ENCODE measurements around the gene RHOV. TPM values are rescaled to one million over a fixed set of nuclear protein-coding genes. Genes with fewer than 3 reads are reported as not detected.
A peak's percentile ranks its signal among the peaks of the same experiment; 100 is the strongest.

Gene RHOV
- under 1 TPM; 0.35 to 0.53 (median 0.49) TPM for total RNA-seq

- H3K9me3 Mint-ChIP-seq: no peaks in the 10 kb centered on the region
- H3K27me3 Mint-ChIP-seq (ENCODE audit: low read depth): peaks cover 4% of the 10 kb centered on the region
- peak within 1 kb of the TSS; percentile 73 for H3K4me3 Mint-ChIP-seq
- no peaks in the 10 kb centered on the region for H3K36me3 Mint-ChIP-seq (ENCODE audit: insufficient read depth)
- H3K4me1 Mint-ChIP-seq (ENCODE audit: low read depth): peaks cover 24% of the 10 kb centered on the region
- ATAC-seq (peak; percentile 88 to 89), DNase-seq (peak; percentile 38)
These were observed at the start of gene RHOV for GRCh38 chr15:40873694-40874561. RHOV (minus strand) TSS chr15:40874234; CDS start chr15:40874139, 95 bp downstream.

GRCh38 chr15:40923551-40923950 is 49.5 kb upstream of the RHOV start:
- Mint-ChIP-seq H3K9me3 (no peaks in the 10 kb centered on the region), H3K27me3 (ENCODE audit: low read depth) (peaks cover 31% of the 10 kb centered on the region), H3K36me3 (ENCODE audit: insufficient read depth) (no peaks in the 10 kb centered on the region), H3K4me1 (ENCODE audit: low read depth) (peaks cover 16% of the 10 kb centered on the region), H3K4me3 (no peak overlapping the region)
- no peak for ATAC-seq
- no peak for DNase-seq

- Mint-ChIP-seq H3K9me3 (no peaks in the 10 kb centered on the region), H3K27me3 (ENCODE audit: low read depth) (peaks cover 25% of the 10 kb centered on the region), H3K36me3 (ENCODE audit: insufficient read depth) (no peaks in the 10 kb centered on the region), H3K4me1 (ENCODE audit: low read depth) (peaks cover 12% of the 10 kb centered on the region), H3K4me3 (no peak overlapping the region)
- DNase-seq (no peak), ATAC-seq (no peak)
These were observed 48.6 kb upstream of the RHOV start for GRCh38 chr15:40922608-40923005.

GRCh38 chr15:40921949-40922607 is 48.0 kb upstream of the RHOV start:
- Mint-ChIP-seq H3K4me1 (ENCODE audit: low read depth) (peaks cover 9% of the 10 kb centered on the region), H3K36me3 (ENCODE audit: insufficient read depth) (no peaks in the 10 kb centered on the region), H3K9me3 (no peaks in the 10 kb centered on the region), H3K4me3 (no peak overlapping the region), H3K27me3 (ENCODE audit: low read depth) (peaks cover 22% of the 10 kb centered on the region)
- no peak for DNase-seq
- ATAC-seq: no peak

- ATAC-seq (no peak), DNase-seq (no peak)
These were observed 44.9 kb upstream of the RHOV start for GRCh38 chr15:40918799-40919392.

GRCh38 chr15:40918146-40918798 is 44.2 kb upstream of the RHOV start:
- no peak for DNase-seq
- Mint-ChIP-seq H3K27me3 (ENCODE audit: low read depth) (peaks cover 2% of the 10 kb centered on the region), H3K9me3 (no peaks in the 10 kb centered on the region), H3K4me3 (no peak overlapping the region), H3K4me1 (ENCODE audit: low read depth) (no peaks in the 10 kb centered on the region), H3K36me3 (ENCODE audit: insufficient read depth) (no peaks in the 10 kb centered on the region)
- ATAC-seq: no peak

More at GRCh38 chr15:40918799-40919392, 44.9 kb upstream of the RHOV start:
- peaks cover 2% of the 10 kb centered on the region for H3K27me3 Mint-ChIP-seq (ENCODE audit: low read depth)
- H3K9me3 Mint-ChIP-seq: no peaks in the 10 kb centered on the region
- H3K36me3 Mint-ChIP-seq (ENCODE audit: insufficient read depth): no peaks in the 10 kb centered on the region
- H3K4me3 Mint-ChIP-seq: no peak overlapping the region
- H3K4me1 Mint-ChIP-seq (ENCODE audit: low read depth): no peaks in the 10 kb centered on the region

GRCh38 chr15:40917585-40917984 is 43.6 kb upstream of the RHOV start:
- H3K36me3 Mint-ChIP-seq (ENCODE audit: insufficient read depth): no peaks in the 10 kb centered on the region
- no peaks in the 10 kb centered on the region for H3K4me1 Mint-ChIP-seq (ENCODE audit: low read depth)
- no peaks in the 10 kb centered on the region for H3K27me3 Mint-ChIP-seq (ENCODE audit: low read depth)
- DNase-seq (no peak), ATAC-seq (no peak)
- H3K9me3 Mint-ChIP-seq: no peaks in the 10 kb centered on the region
- H3K4me3 Mint-ChIP-seq: no peak overlapping the region

- DNase-seq (no peak), ATAC-seq (no peak)
- Mint-ChIP-seq H3K36me3 (ENCODE audit: insufficient read depth) (no peaks in the 10 kb centered on the region), H3K4me1 (ENCODE audit: low read depth) (no peaks in the 10 kb centered on the region), H3K9me3 (no peaks in the 10 kb centered on the region), H3K27me3 (ENCODE audit: low read depth) (no peaks in the 10 kb centered on the region), H3K4me3 (no peak overlapping the region)
These were observed 41.6 kb upstream of the RHOV start for GRCh38 chr15:40915679-40916078.

- Mint-ChIP-seq H3K4me1 (ENCODE audit: low read depth) (no peaks in the 10 kb centered on the region), H3K27me3 (ENCODE audit: low read depth) (no peaks in the 10 kb centered on the region)
- no peak for ATAC-seq
These were observed 41.2 kb upstream of the RHOV start for GRCh38 chr15:40915116-40915661.

GRCh38 chr15:40914486-40914885 is 40.5 kb upstream of the RHOV start:
- ATAC-seq: no peak
- Mint-ChIP-seq H3K4me1 (ENCODE audit: low read depth) (no peaks in the 10 kb centered on the region), H3K36me3 (ENCODE audit: insufficient read depth) (no peaks in the 10 kb centered on the region), H3K9me3 (no peaks in the 10 kb centered on the region), H3K4me3 (no peak overlapping the region), H3K27me3 (ENCODE audit: low read depth) (no peaks in the 10 kb centered on the region)
- no peak for DNase-seq

More at GRCh38 chr15:40915116-40915661, 41.2 kb upstream of the RHOV start:
- DNase-seq: no peak
- no peaks in the 10 kb centered on the region for H3K36me3 Mint-ChIP-seq (ENCODE audit: insufficient read depth)
- H3K4me3 Mint-ChIP-seq: no peak overlapping the region
- no peaks in the 10 kb centered on the region for H3K9me3 Mint-ChIP-seq

GRCh38 chr15:40914013-40914412 is 40.0 kb upstream of the RHOV start:
- H3K27me3 Mint-ChIP-seq (ENCODE audit: low read depth): no peaks in the 10 kb centered on the region
- no peaks in the 10 kb centered on the region for H3K36me3 Mint-ChIP-seq (ENCODE audit: insufficient read depth)
- DNase-seq (no peak), ATAC-seq (no peak)
- no peaks in the 10 kb centered on the region for H3K9me3 Mint-ChIP-seq
- H3K4me1 Mint-ChIP-seq (ENCODE audit: low read depth): no peaks in the 10 kb centered on the region
- no peak overlapping the region for H3K4me3 Mint-ChIP-seq

- no peak for ATAC-seq
- Mint-ChIP-seq H3K4me3 (no peak overlapping the region), H3K9me3 (no peaks in the 10 kb centered on the region), H3K27me3 (ENCODE audit: low read depth) (no peaks in the 10 kb centered on the region), H3K36me3 (ENCODE audit: insufficient read depth) (no peaks in the 10 kb centered on the region), H3K4me1 (ENCODE audit: low read depth) (peaks cover 5% of the 10 kb centered on the region)
- DNase-seq: no peak
These were observed 38.4 kb upstream of the RHOV start for GRCh38 chr15:40912478-40912877.

- ATAC-seq: no peak
- no peaks in the 10 kb centered on the region for H3K9me3 Mint-ChIP-seq
- H3K4me3 Mint-ChIP-seq: no peak overlapping the region
- DNase-seq: no peak
- no peaks in the 10 kb centered on the region for H3K27me3 Mint-ChIP-seq (ENCODE audit: low read depth)
- peaks cover 10% of the 10 kb centered on the region for H3K4me1 Mint-ChIP-seq (ENCODE audit: low read depth)
- H3K36me3 Mint-ChIP-seq (ENCODE audit: insufficient read depth): no peaks in the 10 kb centered on the region
These were observed 37.7 kb upstream of the RHOV start for GRCh38 chr15:40911693-40912092.

GRCh38 chr15:40911141-40911540 is 37.1 kb upstream of the RHOV start:
- no peaks in the 10 kb centered on the region for H3K36me3 Mint-ChIP-seq (ENCODE audit: insufficient read depth)
- no peak for ATAC-seq
- peaks cover 10% of the 10 kb centered on the region for H3K4me1 Mint-ChIP-seq (ENCODE audit: low read depth)
- no peaks in the 10 kb centered on the region for H3K27me3 Mint-ChIP-seq (ENCODE audit: low read depth)
- DNase-seq: no peak
- no peak overlapping the region for H3K4me3 Mint-ChIP-seq
- no peaks in the 10 kb centered on the region for H3K9me3 Mint-ChIP-seq
